TTC549 (cell line): ENCODE measurements around the gene GABRG3.

Experiments
- FAIRE-seq: peaks from 2 replicates; lab custom pipeline; 2012; peaks lifted over from hg19 to GRCh38; lab: Jason Lieb, UNC

The GABRG3 gene

DNA sequence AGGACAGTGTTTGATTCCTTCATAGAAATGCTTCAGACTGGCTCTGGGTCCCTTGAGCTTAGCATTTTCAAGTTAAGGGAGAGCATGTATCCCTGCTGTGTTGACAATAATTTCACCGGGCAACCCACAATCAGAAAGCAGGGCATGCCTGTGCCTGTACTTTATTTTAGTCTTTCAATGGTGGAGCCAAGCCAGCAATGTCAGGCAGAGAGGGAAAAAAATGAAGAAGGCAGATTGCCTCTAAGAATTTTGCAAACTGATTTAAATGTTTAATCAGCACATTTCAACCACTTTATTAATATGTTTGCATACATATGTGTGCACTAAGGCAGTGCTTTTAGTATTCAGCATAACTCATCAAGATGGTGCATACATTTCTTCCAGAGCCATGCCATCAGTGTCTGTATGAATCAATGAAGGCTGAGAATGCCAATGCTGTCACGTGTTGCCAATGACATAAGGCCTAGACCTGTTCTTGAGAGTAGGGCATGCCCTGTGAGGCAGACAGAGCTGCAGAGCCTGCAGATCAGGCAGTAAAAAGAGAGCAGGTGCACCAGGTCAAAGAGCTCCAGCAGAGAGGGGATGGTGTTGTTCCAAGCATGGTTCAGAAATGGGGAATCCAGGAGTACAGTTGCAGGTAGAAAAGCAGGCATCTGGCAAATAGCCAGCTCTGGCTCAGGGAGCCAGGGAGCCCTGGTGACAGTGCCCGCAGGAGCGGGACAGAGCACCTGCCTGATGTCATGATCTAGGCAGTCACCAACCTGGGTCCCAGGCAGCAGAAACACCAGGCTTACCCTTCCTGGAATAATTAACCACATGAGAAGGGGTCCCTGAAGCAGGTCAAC is 508.5 kb downstream of the GABRG3 start:
- no peak for FAIRE-seq

DNA sequence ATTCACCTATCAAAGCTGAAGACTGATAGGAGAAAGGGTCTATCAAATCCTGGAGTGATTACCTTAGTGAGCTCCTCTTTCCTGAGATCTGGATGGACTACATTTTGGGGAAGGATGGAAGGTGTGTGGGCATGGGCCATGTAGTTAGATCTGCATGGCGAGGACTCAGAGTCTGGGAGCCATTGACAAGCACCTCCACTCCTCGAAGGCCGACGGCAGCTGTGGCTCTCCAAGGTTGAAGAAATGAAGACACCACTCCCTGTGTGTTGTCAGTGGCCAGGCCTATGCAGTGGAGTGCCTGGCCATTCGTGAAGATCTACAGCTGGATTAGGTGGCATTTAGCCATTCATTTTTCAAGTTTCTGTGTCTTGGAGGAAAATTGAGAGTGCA is 509.2 kb downstream of the GABRG3 start:
- FAIRE-seq = no peak

DNA sequence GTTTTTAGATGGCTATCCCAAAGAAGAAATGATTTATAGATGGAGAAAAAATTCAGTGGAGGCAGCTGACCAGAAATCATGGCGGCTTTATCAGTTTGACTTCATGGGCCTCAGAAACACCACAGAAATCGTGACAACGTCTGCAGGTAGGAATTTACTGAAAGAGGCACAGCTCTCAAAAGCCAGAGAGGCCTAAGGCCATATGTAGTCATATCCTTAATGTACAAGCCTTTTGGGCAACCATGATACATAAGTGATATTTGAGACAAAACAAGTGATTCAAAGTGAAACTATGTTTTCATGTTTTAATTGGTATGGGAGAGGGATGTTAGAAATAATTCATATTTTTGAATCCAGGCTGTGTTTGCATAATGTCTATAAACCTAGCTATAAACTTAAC is 509.7 kb downstream of the GABRG3 start:
- no peak for FAIRE-seq

DNA sequence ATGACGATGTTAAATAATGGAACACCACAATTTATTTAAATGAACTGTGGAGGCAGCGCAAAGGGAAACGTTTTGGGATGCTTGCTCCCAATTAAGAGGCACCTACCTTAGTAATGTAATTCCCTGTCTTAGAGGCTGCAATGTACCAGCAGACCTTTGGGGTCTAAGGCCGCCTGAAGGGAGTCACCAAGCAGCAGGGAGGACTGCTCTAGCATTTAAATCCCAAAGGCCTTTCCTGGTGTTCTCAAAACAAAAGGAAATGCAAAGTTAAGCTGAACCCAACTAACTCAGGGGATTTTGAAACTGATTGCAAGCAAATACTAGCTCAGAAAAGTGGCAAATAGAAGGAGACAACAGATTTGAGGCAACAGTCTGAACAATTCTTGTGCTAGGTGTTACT is 510.8 kb downstream of the GABRG3 start:
- no peak for FAIRE-seq

DNA sequence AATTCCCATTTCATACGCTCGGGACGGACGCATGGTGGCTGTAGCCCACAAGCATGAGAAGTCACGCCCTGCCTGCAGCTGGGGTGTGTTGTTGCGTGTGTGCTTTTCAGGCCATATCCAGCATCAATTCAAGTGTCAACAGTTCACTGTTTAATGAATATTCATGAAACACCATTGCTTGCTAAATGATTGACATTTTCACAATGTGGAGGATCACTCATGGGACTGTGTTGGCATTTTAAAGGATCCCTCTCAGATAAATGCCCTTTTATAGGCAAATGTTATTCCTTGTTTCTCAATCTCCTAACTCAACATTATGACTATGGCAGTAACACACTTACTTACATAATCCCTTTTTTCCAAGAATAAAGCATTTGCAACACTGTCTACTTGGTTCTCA is 511.3 kb downstream of the GABRG3 start:
- no peak for FAIRE-seq

DNA sequence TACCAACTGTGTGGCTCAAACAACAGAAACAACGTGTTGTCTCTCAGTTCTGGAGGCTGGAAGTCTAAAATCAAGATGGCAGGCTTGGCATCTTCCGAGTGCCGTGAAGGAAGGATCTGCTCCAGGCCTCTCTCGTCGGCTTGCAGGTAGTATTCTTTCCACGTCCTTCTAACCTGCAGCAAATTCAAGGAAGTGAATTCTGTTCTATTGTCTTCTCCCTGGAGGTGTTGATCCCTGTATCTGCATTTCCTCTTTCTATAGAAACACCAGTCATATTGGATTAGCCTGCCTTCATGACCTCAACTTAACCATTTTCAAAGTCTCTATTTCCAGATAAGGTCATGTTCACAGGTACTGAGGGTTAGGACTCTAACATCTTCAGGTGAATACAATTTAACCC is 512.1 kb downstream of the GABRG3 start:
- FAIRE-seq = no peak

DNA sequence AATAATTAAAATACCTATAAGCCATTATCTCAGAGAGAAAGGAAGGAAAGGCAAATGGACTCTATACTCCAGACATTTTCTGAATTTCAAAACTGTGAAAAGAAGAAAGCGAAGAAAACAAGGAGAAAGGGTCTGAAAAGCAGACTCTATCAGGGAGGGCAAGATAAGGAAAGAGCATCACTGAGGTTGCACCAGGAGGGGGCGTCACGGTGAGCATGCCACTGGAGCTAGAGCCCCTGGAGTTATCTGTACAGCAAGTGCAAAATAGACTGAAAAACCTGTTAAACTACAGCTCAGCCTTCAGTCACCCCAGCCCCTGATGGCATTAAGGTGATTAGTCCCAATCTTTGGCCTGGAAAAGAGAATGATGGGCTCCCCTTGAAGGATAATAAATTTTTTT is 514.3 kb downstream of the GABRG3 start:
- no peak for FAIRE-seq

DNA sequence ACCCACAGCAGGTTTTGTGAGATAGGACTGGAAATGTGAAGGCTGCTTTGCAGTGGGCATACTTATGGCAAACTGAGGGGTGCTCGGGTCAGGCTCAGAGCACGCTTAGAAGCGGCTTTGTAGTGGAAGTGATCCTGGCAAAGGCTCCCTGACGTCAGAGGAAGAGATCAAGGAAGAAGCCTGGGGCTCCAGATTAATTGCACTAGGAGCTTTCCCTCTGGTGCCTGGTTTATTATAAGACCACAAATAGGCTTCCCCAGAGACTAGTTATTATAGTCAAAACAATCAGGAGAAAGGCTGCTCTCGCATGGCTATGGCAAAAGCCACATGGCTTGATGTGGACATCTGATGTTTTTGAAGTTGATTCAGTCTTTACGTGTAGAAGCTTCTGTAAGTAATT is 515.1 kb downstream of the GABRG3 start:
- no peak for FAIRE-seq

DNA sequence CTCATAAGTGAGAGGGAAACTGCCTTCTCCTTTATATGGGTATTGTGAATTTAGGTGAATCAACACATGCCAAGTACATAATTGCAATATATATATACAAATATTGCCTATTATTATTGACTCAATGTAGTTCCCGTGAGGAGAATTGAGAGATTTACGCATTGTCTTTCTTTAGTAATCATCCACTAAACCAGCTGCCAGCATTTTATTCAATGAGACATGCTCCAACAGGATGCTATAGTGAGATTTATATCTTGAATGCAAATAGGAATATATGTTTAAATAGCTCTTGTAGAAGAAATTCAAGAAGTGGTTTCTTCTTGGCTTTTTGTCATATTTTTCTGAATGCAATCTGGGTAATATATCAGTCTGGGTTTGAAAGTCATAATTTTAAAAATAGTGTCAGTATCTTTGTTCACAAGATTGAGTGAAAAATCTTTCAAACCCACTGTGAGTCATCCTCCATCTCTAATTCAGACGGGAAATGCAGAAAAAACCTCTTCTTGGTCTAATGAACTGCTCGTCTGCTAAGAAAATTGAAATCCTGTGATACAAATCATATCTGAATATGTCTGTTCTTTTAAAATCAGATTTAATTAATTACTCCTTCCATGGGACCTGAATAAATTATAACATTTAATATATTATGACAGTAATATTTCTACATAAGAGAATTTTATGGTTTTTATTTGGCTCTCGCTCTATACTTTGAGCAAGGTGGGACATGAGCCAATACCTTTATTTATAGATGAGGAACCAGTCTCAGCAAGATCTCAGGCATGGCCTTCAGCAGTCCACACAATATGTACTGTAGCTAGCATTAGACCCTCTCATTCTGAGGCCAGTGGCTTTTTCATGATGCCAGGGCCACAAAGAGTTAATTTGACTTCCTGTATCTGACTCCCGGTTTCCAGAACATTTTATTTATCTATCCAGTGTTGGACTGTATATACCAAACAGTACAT is 516.0 kb downstream of the GABRG3 start:
- FAIRE-seq = no peak

DNA sequence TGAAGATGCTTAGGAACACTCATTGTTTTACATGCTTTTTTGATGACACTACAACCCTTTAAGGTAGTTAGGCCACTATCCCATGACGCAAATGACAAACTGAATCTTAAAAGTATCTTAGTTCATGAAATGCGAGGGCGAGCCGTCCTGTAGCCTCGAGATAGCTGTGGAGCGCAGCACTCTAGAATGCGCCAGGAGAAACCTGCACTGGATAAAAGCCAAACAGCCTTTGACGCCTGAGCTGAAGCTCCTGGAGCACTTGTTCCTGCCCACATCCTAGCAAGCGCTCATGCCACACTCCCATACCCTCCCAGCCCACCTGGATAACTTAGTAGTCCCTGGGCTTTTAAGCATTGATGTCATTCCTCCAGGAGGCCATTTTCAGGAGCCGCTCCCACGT is 516.9 kb downstream of the GABRG3 start:
- no peak for FAIRE-seq

DNA sequence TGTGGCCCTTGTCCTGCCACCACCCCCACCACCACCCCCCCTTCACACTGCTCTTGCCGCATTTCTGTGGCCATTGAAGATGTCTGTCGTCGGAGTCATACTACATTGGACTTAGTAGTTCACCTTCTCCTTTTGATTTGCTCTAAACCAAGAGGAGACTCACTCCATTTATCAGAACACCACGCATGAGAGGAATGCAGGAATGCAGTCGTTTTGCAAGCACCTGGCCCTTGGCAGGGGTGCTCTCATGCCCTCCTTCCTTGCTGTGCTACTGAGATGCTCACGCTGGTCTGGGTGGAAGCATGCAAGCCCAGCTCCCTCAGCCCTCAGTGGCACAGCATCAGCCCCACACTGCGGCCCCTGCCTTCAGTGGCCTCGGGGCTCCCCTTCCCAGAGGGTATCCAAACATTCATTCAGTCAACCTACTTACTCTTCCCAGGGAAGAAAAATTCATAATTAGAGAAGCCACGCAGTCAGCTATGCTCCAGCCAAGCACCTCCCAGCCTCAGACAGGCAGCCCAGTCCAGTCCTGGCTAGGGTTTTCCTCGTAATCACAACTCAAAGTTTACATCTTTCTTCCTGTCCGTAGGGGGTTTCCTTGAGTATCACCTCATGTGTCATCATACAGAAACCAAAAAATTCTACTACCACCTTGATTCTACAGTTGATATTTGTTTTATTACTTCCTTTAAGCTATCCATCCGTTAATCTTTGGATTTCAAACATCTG is 520.0 kb downstream of the GABRG3 start:
- FAIRE-seq = no peak

DNA sequence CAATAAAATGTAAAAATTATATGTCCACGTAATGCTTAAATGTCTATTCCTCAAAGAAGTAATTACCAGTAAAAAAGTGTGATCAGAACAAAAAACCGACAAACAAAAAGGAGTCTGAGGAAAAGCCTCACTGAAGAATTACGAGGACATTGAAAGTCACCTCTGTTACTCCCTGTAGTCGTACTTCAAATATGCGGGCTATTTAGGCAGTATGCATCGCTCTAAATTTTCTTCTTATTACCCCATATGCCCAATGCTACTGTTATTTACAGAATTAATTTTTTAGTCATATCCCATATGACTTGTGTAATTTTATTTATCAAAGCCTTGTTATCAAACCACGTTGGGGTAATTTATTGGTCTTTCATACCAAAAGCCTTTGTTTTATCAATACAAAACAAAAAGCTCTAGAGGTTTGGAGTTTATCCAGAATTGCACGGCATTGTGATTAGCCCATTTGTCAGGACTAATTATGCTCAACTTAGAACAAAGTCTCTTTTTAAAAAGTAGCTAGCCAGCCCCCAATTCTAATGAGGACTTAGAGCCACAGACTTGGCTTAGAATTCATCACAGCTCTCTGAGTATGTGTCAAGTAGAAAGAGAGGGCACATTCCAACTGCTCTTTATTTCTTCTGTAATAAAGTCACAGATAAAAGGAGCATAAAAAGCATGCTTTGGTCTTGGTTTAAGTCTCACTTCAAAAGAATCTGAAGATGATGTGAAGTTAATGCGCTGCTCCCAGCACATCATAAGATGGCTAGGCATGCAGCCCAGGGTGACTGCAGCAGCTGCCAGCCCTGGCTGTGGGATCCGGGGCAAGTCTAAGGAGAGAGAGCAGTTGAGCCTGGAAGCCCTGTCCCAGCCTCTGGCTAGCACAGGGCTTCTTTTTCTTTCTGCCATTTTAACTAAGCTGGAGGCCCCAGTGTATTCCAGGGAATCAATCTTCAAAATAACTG is 521.0 kb downstream of the GABRG3 start:
- no peak for FAIRE-seq

DNA sequence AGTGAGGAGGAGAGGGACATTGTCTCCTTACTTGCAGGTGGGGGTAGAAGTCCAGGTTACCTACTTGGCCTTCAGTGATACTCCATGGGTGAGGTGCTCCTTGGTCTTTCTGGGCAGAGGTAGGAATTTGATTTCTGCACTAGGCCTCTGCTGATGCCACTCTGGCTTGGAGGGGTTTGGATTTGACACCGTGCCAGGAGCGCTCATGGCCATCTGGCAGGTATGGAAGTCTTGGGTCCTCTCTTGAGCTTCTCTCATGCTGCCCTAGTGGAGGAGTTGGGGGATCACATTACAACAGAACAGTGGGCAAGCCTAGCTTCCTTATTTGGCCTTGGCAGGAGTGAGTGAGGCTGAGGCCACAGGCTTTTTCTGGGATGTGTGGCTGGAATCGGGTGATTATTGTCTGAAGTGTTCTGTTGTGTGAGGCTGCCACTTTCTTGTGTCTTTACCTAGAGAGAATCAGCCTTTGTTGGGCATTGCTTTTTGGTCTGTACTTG is 525.0 kb downstream of the GABRG3 start:
- no peak for FAIRE-seq

DNA sequence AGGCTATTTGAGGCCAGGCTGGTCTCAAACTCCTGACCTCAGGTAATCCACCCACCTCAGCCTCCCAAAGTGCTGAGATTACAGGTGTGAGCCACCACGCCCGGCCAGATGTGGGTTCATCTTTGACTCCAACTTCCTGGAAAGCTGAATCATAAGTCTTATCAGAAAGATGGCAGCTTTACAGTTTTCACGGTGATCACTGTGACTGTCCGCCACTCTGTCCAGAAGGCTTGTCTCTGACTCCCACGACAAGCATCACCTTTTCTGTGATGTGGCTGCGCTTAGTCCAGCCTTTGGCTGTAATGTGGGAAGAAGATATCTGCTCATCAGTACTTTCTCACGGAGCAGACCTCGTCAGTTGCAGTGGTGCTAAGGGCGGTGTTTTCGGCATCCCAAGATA is 527.7 kb downstream of the GABRG3 start:
- no peak for FAIRE-seq

DNA sequence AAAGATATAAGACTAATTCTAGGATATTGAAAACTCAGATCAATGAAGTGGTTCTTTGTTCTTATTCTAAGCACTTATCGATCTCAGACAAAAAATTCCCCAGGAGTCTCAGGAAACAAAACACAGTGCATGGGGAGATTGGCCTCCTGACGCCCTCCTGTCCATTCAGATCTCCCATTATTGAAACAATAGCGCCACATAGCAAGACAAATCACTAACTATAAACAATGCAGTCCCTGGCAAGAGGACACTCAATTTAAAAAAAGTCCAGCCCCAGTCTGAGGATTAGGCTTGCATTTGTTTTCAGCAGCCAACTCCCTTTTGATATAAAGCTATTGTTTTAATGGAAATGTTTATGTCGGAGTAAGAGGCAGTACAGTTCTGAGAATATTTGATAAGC is 528.2 kb downstream of the GABRG3 start:
- no peak for FAIRE-seq

DNA sequence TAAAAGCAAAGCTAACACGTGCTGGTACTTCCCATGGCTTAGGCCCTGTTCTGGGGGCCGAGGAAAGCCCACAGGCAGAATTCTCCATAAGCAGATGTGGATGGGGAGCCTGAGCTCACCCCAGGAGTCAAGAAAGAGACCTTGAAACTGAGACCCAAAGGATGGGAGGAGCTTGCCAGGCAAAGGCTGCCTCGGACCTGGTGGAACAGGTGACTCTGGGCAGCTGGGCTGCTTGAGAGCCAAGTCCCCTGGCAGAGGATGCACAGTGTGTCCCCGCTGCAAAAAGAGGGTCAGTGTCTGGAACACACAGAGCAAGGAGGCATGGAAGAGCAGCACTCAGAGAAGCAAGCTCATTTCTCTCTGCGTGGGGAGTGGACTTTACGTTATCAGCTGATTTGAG is 528.7 kb downstream of the GABRG3 start:
- FAIRE-seq = no peak

DNA sequence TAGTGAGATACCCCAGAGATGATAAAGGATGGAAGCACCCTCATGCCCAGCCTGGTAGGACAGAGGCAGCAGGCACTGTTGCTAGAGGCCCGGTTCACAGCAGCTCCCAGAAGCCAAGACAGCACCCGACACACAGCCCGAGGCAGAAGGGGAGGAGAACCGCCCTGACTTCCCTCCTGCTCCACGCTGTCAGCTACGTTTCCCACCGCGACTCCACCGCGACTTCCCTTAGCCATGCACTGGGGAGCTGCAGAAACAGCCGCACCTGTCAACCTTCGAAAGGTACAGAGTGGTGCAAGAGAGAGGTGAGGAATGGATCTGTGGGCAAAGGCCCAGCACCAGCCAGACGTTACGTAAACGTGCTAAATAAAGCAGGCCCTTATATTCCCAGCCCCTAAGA is 529.2 kb downstream of the GABRG3 start:
- FAIRE-seq = no peak

DNA sequence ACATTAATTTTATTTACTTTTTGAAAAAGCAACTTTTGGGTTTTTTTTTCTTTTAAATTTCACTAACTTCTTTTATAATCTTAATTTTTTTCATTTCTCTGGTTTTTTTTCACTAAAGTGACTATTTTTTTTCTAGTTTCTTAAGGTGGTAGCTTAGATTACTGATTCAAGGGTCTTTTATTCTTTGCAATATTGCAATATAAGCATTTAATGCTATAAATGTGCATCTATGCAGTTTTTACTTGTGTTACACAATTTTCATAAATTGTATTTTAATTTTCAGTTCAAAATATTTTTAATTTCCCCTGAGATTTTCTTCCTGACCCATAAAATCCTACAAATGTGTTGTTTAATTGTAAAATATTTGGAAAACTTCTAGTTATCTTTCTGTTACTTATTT is 535.8 kb downstream of the GABRG3 start:
- FAIRE-seq = no peak

DNA sequence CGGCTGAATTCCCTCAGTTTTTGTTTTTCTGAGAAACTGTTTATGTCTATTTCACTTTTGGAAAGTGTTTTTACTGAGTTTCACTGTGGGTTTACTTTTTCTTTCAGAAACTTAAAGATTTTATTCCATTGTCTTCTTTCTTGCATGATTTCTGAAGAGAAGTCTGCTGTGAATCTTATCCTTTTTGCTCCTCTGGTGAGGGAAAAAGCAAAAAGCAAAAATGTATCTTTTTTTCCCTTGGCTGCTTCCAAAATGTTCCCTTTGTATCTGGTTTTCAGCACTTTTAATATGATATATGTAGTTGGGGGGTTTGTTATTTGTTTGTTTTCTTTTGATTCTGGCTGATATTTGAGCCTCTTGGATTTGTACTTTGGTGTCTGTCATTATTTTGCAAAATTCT is 538.0 kb downstream of the GABRG3 start:
- FAIRE-seq = no peak

DNA sequence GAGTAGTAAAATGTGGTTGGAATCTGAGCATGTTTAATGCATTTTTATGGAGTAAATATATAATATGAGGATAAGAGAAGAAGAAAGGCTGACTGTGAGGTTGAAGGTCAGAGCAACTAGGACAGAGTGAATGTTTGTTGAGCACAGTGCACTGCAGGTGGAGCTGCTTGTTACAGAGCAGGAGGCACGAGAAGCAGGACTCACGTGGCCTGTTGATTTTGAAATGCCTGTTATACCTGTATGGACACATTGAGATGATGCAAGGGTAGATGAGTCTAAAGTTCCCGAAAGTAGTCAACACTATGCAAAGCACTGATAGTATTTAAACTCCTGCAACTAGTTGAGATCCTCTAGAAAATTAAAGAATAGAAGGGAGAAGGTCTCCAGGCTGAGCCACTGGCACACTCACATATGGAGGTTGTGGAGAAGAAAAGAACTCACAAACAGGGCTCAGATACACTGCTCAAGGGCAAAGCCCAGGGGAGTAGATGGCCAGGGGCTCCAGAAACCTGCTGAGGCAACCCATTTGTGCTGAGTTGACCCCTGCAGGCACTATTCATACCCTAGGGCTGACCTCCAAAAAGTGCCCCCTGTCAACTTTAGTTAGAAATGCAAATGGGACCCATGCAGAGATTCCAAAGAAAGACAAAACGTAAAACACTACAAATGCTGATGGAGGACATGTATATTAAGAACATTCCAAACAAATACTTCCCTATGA is 541.5 kb downstream of the GABRG3 start:
- FAIRE-seq = no peak

DNA sequence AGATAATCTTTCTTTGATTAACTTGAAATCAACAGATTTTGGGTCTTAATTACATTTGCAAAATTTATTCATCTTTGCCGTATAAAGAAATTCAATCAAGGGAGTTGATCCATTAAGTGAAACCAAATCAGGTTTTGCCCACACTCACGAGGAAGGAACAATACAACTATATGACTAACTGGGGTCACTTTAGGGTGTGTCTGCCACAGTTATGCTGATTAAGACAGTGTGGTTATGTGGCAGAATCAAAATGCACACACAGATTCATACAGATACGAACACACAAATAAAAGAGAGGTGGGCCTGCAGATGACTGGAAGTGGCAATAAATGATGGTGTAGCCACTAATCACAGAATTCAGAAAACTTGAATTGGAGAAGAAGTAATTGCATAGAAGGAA is 543.5 kb downstream of the GABRG3 start:
- FAIRE-seq = no peak
